GM12873 (cell line): ENCODE data around the gene KLHL7.

ENCODE experiments used
- CTCF ChIP-seq: IDR thresholded peaks from 2 replicates; pipeline ENCODE4 v1.5.1; 2012; ENCODE audit warnings: low read depth, mild to moderate bottlenecking, moderate library complexity, low read length, control low read depth; ENCODE audit not compliant: insufficient read depth; ENCODE audit errors: missing control alignments

KLHL7 gene

GRCh38 chr7:23210506-23210905, 104.9 kb downstream of the KLHL7 start:
- no peak for TF ChIP-seq CTCF

GRCh38 chr7:23211589-23211988, 106.0 kb downstream of the KLHL7 start:
- no peak for TF ChIP-seq CTCF

- no peak for TF ChIP-seq CTCF
Measured at GRCh38 chr7:23212395-23212794, 106.8 kb downstream of the KLHL7 start.

GRCh38 chr7:23212841-23213240, 107.3 kb downstream of the KLHL7 start:
- TF ChIP-seq CTCF: no peak

- no peak for TF ChIP-seq CTCF
Measured at GRCh38 chr7:23213755-23214154, 108.2 kb downstream of the KLHL7 start.

- no peak for TF ChIP-seq CTCF
Measured at GRCh38 chr7:23214423-23214822, 108.8 kb downstream of the KLHL7 start.

GRCh38 chr7:23214938-23215337, 109.4 kb downstream of the KLHL7 start:
- TF ChIP-seq CTCF: no peak
